HG02885 (cell line): ENCODE results near the gene MMP28.
"Not testable (repeated sequence)": the region's sequence is repeated elsewhere in the genome, so short reads cannot be mapped to it uniquely, and the experiment has no call there.

Experiments used
- ATAC-seq: cut with Tn5 transposase; IDR thresholded peaks from one replicate; pipeline ENCODE4 v1.9.1; 2021; ENCODE audit warnings: mild to moderate bottlenecking; ENCODE audit not compliant: unreplicated experiment, poor library complexity

The MMP28 gene

GRCh38 chr17:35768797-35769196 lies 26.6 kb downstream of the MMP28 start:
- no peak for ATAC-seq

DNA sequence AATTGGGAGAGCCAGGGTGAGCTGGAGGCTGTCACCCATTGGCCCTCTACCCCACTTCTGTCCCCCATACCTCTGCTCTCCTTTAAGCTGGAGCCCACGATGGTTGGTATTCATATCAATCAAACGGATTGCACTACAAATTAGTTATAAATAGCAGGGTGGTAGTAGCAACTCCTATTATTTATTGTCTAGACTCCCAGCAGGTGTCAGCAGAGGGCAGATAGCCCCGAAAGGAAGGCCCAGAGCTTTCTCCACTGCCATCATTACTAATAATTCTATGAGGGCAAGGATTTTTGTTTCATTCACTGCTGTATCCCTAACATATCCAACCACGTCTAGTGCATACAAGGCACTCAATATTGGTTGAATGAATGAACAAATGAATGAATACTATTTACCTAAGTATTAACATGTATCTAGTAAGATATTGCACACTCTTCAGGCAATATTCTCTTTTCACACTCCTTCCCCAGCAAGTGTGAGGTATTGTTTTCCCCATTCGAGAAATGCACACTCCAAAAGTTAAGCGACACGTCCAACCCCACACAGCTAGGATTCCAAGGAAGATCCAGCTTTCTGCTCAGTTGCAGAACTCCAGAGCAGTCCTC lies 28.4 kb downstream of the MMP28 start:
- no peak for ATAC-seq

DNA sequence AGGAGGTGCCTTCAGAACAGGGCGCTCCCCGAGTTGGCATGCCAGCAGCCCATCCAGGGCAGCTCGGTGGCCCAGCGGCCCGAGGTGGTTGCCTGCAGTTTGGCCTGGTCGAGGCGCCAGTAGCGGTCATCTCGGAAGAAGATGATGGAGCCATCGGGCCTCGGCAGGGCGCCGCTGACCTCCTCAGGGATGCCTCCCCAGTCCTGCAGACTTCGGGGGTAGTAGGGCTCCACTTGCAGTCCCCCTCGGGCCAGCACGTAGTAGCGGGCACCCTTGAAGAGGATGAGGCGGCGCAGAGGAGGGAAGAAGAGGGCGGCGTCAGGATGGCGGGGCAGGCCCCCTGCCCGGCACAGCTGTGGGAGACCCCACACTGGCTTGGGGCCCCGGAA lies 29.0 kb downstream of the MMP28 start:
- ATAC-seq = no peak

DNA sequence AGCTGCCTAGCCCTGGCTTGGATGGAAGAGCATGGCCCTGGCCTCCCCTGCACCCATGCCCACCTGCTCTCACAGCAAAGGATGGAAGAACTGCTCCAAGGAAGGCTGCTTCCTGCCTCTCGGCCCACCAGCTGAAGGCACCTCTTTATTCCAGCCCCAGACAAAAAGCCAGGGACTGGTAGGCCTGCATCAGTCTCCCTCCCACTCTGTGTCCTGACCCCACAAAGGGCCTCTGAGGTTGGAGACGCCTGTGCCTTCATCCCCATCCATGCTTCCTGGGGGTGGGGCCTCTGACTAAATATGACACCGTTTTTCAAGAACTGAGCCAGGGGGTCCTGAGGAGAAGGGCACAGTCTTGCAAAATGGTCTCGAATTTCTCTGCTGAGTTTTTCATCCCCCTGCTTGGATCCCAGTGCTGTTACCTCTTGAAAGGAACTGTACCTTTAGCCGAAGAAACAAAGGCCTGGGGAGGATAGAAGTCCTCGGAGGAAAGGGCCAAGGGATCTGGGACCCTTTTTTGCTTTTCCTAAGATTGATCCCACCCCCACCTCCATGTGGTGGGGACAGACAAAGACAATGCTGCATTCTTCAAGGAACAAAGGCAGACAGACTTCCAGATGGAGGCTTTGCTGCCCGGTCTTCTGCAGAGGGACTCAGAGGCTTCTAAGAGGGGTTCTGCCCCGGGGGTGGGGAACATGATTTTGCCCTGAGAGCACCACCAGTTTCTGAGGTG lies 29.5 kb downstream of the MMP28 start:
- no peak for ATAC-seq

DNA sequence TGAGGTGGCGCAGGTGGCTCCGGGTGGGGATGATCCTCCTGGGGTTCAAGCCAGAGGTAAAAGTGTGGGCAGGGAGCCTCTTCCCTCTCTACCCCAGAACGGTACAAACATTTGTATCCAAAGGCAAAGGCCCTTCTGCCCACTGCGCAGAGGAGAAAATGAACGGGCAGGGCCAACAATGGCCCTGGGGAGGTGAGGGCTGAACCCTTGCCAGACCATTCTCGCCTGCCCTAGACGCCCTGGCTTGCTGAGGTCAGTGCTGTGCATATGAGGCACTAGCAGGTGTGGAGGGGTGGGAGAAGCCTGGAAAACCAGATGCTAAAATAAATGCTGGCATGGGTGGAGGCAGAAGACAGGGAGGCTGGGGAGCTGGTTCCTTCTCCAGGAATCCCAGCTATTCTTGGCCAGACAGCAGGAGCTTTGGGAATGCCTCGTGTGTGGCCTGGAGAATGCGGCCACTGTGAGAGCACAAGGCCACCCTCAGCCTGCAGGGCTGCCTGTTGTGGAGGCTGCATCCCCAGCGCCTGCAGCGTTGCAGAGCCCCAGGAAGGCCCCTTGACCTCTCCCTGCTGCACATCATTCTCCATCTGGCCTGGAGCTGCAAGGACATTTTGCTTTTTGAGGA lies 30.2 kb downstream of the MMP28 start:
- no peak for ATAC-seq

GRCh38 chr17:35764123-35764991 lies 31.1 kb downstream of the MMP28 start:
- ATAC-seq = peak; percentile 86

DNA sequence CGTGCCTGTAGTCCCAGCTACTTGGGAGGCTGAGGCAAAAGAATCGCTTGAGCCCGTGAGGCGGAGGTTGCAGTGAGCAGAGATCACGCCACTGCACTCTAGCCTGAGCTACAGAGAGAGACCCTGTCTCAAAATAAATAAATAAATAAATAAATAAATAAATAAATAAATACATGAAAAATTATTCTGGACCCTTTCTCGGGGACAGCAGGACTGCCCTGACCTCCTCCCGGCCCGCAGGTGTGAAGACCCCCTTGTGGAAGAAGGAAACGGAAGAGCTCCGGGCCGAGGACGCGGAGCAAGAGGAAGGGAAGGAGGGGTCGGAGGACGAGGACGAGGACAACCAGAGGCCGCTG lies 31.7 kb downstream of the MMP28 start:
- no peak for ATAC-seq

- ATAC-seq = no peak
These were observed 33.8 kb downstream of the MMP28 start for GRCh38 chr17:35761601-35762000.

- ATAC-seq = no peak
These were observed 34.9 kb downstream of the MMP28 start, which contains the start of gene C17orf50 for GRCh38 chr17:35760587-35760986. Gene C17orf50 (plus strand): TSS chr17:35760887. CDS start chr17:35760942, 55 bp downstream.

GRCh38 chr17:35757243-35757642 lies 38.2 kb downstream of the MMP28 start:
- ATAC-seq = no peak

DNA sequence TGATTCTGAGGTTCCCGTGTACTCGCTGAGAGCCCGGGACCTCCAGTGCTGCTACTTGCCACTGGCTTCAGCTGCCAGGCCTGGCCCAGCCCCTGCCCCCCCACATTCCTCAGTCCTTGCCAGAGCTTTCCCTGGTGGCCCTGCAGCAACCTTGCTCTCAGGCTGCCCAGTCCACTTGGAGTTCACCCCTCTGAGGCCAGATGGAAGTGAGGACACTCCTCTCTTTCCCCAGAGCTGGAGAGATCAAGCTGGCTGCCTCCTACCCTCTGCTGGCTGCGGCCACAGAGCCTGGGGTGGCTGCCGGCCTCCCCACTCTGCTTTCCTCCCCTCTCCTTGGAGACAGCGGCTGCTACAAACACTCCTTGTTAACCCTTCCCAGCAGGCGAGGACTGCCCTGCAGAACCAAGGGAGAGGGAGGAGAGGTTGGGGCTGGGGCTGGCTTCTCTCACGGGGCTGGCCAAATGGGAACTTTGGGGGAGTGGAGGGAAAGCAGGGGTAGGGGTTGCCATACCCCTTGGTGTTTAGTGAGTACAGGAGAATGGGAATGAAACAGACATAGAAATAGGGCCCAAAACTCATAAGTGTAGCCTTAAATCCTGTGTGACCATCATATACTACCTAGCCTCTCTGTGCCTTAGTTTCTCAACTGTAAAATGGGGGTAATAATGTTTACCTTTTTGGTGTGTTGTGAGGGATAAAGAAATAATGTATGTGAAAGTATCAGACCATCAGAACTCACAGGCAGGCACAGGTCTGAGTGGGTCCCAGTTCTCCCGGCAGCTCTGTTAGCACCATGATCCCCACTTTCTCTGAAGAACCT lies 42.3 kb downstream of the MMP28 start, which contains the start of gene GAS2L2:
Gene GAS2L2, minus strand, starts transcription at position 295 of the 820 bp plus-strand sequence. CDS start 389 bp downstream, outside the sequence.
- ATAC-seq = no peak

DNA sequence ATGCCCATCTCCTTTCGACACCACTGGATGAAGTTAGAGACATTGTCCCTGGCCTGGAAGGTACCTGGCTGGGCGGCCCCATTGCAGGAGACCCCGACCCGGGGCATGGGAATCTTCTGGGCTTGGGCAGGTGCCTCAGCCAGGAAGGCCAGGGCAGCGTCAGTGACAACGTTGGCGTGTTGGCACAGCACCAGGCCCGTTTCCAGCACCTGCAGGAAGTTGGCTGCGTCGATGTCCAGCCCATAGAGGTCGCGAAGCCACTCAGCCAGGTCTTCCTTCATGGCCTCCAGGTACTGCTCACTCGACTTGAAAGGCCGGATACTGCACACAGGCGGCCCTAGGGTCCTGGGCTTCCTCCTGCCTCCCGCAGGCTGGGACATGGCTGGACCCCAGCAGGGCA lies 43.0 kb downstream of the MMP28 start:
- no peak for ATAC-seq

DNA sequence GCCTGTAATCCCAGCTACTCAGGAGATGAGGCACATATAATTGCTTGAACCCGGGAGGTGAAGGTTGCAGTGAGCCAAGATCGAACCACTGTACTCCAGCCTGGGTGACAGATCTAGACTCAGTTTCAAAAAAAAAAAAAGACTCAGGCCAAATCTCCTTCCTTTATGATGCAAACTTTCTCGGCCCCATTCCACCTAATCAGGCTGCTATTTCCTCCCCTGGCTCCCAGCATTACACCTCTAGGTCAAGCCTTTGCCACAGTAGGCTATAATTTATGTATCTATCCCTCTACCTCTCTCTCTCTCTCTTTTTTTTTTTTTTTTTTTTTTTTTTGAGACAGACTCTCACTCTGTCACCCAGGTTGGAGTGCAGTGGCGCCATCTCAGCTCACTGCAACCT lies 43.9 kb downstream of the MMP28 start:
- ATAC-seq = not testable (repeated sequence)

DNA sequence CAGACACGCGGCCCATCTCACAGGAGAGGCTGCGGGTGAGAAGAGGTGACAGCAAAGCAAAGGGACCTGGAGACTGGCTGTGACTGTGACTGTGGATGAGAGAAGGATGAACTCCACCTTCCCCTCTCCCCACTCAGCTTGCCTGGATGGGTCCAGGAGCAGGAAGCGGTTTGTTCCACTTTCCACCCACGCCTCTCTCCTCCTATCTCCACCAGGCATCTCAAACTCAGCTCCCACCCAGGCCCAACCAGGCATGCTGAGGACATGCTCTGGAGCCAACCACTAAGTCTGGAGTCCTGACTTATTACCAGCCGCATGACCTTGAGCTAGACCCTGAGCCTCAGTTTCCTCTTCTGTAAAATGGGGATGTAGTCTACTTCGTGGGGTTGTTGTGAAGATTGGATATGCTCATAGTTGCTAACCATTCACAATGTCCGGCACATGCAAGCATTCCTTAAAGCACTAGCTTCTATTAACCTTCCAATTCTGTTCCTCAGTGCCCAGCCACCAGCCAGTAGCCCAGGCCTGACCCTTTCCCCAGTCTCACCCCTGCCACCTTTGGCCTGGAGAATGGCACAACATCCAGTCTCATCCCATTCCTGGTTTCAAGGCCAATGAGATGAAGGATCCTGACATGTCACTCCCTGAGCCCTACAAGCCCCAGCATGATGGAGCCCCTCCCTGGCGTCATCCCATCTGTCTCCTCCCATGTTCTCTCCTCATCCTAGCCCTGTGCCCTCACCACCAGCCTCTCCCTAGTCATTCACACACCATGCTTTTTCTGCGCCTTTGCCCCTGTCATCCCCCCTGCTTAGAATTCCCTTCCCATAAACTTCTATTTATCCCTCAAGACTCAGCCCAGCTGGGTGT lies 44.7 kb downstream of the MMP28 start:
- no peak for ATAC-seq

GRCh38 chr17:35749560-35750412 lies 45.7 kb downstream of the MMP28 start:
- no peak for ATAC-seq

GRCh38 chr17:35748979-35749378 lies 46.5 kb downstream of the MMP28 start:
- ATAC-seq = no peak

GRCh38 chr17:35748341-35748841 lies 47.0 kb downstream of the MMP28 start:
- ATAC-seq = no peak

GRCh38 chr17:35747540-35748017 lies 47.9 kb downstream of the MMP28 start:
- no peak for ATAC-seq
